GM19239 (cell line): ENCODE measurements around the gene GBP5.
"Not testable (repeated sequence)": the region's sequence is repeated elsewhere in the genome, so short reads cannot be mapped to it uniquely, and the experiment has no call there.

Source experiments
- DNase-seq: peaks from one replicate; pipeline ENCODE4 v3.0.0; 2011; ENCODE audit warnings: low spot score; ENCODE audit not compliant: insufficient read length
- FAIRE-seq: peaks from 2 replicates; lab custom pipeline; 2011; peaks lifted over from hg19 to GRCh38; lab: Jason Lieb, UNC

Gene GBP5

DNA sequence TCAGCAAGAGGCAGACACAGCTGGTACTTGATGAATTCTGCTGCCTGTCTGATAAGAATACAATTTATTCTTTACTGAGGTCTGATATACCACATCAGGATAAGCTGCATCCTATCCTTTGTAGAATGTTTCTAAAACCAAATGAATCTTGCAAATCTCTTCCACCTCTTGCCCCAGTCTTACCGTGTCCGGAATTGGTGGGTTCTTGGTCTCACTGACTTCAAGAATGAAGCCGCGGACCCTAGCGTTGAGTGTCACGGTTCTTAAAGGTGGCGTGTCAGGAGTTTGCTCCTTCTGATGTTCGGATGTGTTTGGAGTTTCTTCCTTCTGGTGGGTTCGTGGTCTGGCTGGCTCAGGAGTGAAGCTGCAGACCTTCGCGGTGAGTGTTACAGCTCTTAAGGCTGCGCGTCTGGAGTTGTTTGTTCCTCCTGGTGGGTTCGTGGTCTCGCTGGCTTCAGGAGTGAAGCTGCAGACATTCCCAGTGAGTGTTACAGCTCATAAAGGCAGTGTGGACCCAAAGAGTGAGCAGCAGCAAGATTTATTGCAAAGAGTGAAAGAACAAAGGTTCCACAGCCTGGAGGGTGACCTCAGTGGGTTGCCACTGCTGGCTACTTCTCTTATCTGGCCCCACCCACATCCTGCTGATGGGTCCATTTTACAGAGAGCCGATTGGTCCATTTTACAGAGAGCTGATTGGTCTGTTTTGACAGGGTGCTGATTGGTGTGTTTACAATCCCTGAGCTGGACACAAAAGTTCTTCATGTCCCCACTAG is at the start of gene GBP5:
Gene GBP5 (minus strand): TSS at position 592 of the 773 bp plus-strand sequence. CDS start 3,305 bp downstream, outside the sequence.
- not testable (repeated sequence) for DNase-seq
- peak; percentile 87 for FAIRE-seq

GRCh38 chr1:89322402-89322801 is 49.7 kb upstream of the GBP5 start:
- DNase-seq: no peak
- FAIRE-seq: no peak

DNA sequence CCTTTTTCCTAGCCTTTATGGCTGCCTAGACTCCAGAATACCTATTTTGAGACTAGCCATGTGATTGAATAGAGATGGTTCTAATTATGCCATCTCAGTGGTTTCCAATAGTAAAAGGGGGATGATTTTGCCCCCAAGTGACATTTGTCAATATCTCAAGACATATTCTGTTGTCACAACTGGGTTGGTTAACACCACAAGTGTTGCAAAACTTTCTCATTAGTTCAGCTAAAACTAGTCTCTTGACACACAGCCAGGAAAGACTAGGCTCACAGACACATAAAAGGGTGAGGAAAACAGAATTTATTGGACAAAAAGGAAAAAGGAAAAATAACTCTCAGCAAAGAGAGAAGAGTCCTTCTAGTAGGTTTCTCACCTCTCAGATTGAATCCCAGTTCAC is 39.9 kb upstream of the GBP5 start:
- FAIRE-seq: no peak
- DNase-seq: no peak

DNA sequence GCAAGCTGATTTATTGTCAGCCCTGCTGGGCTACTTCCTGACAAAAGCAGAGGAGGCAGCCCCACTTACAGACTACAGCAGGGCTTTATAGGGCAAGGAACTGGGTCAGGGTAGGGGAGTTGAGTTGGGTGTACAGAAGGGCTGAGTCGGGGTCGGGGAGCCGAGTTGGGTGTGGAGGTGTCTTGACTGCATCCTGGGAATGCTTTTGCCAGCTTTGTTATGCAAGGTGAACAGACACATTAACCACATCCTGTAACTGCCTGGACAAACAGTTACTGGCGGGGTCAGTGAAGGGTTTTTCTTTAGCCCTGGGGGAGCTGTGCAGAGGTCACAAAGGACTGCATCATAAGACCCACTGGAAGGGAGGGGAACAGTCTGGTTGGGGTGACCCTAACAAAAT is 39.1 kb upstream of the GBP5 start:
- DNase-seq (no peak), FAIRE-seq (peak; percentile 85)

GRCh38 chr1:89310976-89311375 is 38.3 kb upstream of the GBP5 start:
- no peak for DNase-seq
- no peak for FAIRE-seq

DNA sequence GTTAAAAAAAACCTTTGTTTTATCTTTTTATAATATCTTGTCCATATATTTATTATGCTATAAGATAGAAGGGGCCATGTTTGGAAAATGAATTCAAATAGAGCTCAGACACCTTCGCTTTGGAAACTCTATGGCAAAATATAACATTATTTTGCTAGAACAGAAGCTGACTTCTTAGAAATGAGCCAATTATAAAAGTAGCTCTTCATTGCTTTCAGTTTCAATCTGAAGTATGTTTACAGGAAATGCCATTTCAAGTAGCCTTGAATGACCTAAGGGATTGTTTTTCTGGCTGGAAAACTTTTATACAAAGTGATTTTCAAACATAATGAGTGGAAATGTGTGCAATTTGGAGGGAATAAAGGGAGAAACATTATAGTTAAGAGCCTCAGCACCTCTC is 37.8 kb upstream of the GBP5 start:
- DNase-seq: no peak
- peak; percentile 96 for FAIRE-seq

GRCh38 chr1:89309828-89310227 is 37.2 kb upstream of the GBP5 start:
- FAIRE-seq: peak; percentile 57
- no peak for DNase-seq

- DNase-seq (no peak), FAIRE-seq (no peak)
Measured at GRCh38 chr1:89306273-89306672, 33.6 kb upstream of the GBP5 start.

- no peak for FAIRE-seq
- DNase-seq: no peak
Measured at GRCh38 chr1:89305493-89305892, 32.8 kb upstream of the GBP5 start.

- FAIRE-seq: no peak
- no peak for DNase-seq
Measured at GRCh38 chr1:89304572-89305230, 32.0 kb upstream of the GBP5 start.

- no peak for DNase-seq
- FAIRE-seq: no peak
Measured at GRCh38 chr1:89302697-89303332, 30.2 kb upstream of the GBP5 start.

DNA sequence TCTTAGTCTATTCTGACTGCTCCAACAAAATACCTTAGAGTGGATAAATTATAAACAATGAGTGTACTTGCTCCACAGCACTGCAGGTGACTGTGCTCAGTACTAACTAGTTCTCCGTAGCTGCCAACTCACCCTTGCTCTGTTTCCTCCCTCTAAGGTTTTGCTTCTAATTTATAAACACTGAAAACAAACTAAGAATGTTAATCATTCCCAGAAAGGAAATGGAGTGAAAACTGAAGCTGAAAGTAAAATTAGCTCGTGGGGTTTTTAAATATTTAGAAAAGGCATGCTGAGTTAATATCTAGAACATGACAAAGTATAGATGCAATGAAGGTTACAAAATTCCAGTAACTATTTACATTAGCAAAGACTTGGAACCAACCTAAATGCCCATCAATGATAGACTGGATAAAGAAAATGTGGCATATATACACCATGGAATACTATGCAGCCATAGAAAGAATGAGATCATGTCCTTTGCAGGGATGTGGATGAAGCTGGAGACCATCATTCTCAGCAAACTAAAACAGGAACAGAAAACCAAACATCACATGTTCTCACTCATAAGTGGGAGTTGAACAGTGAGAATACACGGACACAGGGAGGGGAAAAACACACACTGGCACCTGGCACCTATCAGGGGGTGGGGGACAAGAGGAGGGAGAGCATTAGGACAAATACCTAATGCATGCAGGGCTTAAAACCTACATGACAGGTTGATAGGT is 27.2 kb upstream of the GBP5 start:
- DNase-seq (peak; percentile 18), FAIRE-seq (peak; percentile 81)

- peak; percentile 66 for FAIRE-seq
- DNase-seq: no peak
Measured at GRCh38 chr1:89298461-89298860, 25.8 kb upstream of the GBP5 start.

DNA sequence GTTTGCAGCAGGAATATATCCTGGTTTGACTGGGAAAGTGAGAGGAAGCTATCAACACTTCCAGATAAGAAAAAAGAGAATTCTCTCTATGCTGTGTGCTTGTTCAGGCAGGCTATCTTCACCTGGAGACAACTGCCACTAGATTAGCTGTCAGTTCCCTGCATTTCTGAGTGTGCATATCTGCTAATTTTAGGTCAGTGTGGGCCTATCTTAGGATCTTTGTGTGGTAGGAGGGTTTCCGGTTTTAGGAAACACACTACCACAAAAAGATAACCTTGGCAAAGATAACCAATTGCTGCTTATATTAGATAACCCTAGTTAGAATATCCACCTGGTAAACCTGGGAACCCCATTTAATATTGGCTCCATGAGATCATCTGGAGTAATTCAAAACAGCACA is 22.5 kb upstream of the GBP5 start:
- FAIRE-seq: no peak
- DNase-seq: no peak

- FAIRE-seq: no peak
- no peak for DNase-seq
Measured at GRCh38 chr1:89291276-89291675, 18.6 kb upstream of the GBP5 start.

GRCh38 chr1:89288051-89288340 is 15.3 kb upstream of the GBP5 start:
- DNase-seq: no peak
- no peak for FAIRE-seq

GRCh38 chr1:89287181-89288050 is 14.8 kb upstream of the GBP5 start:
- DNase-seq: no peak
- no peak for FAIRE-seq

- FAIRE-seq (peak; percentile 88), DNase-seq (peak; percentile 22)
Measured at GRCh38 chr1:89286549-89287180, 14.0 kb upstream of the GBP5 start.

DNA sequence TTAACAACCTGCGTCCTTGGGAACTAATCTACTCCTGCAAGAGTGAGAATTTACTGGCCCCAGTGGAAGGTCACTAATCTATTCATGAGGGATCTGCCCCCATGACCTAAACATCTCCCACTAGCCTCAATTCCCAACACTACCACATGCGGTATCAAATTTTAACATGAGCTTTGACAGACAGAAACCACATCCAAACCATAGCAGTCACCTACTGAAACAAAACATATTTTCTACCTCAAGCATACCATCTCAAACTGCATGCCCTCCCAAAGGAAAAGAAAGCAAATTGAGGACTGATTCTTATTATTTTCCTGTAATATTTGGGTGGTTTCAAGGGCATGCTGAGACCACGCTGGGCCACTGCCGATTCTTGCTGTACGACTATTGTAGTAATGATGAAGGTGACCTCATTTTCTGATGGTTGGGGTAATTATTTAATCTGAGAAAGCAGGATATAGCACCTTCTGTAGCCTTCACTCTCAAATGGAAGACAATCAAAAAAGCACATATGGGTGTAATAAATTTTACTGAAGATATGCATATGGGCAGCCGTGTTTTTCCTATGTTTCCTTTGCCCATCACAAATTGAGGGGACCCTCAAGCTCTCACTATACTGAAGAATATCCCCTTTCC is 13.2 kb upstream of the GBP5 start:
- DNase-seq: no peak
- peak; percentile 47 for FAIRE-seq
